8988T (cell line): ENCODE results near the gene RADIL.

Source experiments
- DNase-seq: peaks from one replicate; pipeline ENCODE4 v3.0.0; 2011

Gene RADIL

DNA sequence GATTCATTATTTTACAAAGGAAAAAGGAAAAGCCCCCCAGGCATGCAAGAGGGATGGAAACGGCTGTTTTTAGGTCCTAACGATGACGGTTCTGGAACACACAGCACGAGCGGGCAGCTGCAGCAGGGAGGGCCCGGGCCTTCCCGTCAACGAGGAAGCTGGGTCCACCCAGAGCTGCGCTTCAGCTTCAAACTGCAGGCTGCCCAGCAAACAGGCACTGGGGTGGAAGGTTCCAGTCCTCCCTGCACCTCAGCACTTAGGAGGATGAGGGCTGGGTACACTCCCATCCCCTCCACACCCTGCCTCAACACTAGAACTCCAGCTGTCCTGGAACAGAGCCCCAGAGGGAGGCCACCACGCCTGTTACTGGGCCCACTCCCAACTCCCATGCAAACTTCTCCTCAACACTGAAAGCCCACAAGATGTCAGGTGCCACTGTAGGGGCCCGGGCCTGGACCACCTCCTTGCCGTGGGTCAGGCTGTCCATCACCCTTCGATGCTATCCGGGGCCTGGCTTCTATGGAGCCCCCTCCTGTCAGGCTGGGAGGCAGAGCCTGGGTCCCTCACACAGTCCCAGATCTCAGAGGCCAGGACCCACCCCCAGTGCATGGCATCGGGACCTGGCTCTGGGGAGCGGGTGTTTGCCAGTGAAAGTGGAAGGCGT, 54.7 kb downstream of the RADIL start:
- no peak for DNase-seq

GRCh38 chr7:4825081-4825480, 58.4 kb downstream of the RADIL start:
- no peak for DNase-seq

DNA sequence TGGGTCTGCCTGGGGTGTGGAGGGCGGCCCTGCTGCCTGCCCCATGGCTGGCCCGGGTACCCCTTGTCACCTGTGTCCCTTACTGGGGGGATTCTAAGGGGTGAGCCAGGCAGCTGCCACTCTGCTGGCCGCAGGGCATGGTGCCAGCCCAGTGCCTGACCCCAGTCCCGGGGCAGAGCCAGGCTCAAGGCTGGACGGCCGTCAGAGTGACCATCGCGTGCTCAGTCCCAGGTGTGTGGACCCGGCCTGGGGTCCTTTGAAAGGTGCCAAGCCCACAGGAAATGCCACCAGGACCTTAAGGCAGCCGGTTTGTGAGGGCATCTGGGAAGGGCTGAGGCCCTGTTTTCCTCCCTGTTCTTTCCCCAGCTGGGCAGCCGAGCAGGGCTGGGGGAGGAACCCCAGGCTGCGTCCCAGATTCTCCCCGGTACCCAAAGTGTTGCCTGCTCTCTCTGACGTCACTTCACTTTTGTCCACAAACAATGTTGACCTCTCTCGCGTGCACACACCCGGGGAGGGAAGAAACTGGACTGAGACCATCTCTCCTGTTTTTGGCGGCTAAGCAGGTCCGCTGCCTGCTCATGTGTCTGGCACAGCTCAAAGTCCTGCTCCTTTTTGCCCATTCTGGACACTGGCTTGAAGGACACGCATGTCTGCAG, 59.3 kb downstream of the RADIL start:
- no peak for DNase-seq

DNA sequence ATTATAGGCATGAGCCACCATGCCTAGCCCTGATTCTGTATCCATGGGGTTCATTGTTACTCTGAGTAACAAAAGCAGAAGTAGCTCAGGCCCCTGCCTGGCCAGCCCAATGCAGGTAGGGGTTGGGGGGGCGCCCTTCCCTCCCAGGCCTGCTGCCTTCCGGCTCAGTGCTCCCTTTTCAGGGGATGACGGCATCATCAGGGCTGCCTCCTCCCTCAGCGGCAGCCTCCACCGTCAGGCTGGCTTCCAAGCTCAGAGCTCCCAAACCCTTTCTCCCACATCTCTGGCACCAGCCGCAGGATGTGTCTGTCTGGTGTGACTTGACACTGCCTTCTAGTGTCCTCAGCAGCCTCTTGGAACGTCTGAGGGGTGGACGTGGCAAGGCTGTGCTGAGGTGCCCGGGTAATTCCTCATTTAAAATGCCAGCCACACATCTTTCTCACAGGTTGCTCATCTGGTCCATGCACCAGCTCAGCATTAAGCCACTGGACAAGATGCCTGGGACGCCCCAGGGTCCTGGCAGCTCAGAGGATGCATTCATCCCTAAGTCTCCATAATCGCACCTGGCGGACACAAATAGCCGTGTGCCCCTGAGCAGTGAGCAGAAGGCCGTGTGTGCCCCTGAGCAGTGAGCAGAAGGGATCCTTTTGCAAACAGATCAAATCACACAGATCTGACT, 59.9 kb downstream of the RADIL start:
- no peak for DNase-seq

DNA sequence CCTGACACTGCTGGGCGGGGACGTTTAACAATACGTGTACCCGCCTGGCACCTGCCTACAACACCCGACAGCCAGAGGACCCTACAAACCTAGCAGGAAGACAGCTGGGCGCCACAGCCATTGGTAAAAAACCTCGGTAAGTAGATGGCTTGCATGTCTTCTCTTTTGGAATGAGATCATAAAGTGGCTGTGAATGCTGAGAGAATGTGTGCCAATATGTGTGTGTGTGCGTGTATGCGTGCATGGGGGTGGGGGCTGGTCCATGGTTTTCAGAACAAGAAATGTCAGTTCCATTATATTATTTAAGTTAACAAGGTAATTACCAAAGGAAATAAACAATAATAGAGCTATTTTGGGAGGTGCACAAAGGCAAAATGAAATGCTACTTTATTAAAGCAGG, 60.8 kb downstream of the RADIL start:
- no peak for DNase-seq

DNA sequence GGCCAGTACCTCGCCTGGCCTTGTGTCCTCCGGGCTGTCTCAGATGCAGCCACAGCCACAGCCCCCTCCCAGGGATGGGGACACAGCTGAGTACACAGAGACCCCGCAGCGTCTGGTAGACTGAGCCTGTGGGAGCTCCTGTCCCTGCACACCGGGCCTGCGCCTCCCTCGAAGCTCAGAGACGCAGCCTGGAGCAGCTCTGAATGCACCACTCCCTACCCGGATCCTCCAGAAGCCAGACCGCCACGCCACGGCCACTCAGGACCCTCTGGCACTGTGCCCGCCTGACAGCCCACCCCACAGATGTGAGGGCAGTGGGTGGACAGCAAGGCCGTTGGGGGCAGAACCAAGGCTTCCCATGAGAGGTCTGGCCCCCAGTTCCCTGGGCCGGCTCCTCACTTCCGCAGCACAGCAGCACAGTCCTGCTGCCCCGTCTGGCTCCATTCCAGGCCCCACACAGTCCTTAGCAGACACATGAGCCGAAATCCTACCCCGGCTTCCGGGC, 62.5 kb downstream of the RADIL start:
- no peak for DNase-seq

- no peak for DNase-seq
Observed at GRCh38 chr7:4820405-4820966, 63.0 kb downstream of the RADIL start.

- no peak for DNase-seq
Observed at GRCh38 chr7:4819560-4820404, 63.7 kb downstream of the RADIL start.

GRCh38 chr7:4818000-4818794, 65.3 kb downstream of the RADIL start:
- DNase-seq, result no peak

- DNase-seq, result no peak
Observed at GRCh38 chr7:4817178-4817901, 66.2 kb downstream of the RADIL start.

- no peak for DNase-seq
Observed at GRCh38 chr7:4816419-4817080, 67.0 kb downstream of the RADIL start.

DNA sequence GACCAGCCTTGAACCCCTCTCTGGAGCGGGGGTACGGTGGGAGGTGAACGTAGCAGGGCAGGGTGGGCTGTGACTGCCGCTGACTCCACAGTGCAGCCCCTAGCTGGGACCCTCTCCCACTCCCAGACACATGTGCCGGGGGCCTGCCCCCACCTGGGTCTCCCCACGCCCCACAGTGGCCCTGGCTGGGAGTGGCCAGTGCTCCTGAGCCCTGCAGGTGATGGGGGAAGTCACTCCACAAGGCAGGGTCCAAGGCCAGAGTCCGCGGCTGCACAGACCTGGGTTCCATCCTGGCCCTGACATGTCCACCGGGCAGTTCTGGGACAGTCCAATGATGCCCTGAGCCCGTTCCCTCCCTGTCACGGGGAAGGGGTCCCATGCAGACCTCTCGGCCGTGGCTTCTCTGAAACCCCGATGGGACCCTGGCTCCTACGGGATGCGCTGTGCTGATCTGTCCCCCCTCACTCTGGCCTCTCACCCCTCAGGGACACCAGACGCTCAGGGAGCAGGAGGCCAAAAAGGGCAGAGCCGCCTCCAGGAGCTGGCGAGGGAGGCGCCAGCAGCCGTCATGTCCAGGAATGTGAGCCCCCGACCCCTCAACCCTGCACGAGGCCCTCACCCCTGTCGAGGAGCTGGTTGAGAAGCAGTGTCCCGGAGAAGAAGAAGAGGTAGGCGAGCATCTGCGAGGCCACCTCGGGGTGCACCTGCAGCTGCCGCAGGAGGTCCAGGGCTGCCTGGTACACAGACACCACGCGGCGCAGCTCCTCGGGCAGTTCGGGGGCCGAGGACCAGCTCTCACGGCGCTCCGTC, 67.7 kb downstream of the RADIL start:
- no peak for DNase-seq

DNA sequence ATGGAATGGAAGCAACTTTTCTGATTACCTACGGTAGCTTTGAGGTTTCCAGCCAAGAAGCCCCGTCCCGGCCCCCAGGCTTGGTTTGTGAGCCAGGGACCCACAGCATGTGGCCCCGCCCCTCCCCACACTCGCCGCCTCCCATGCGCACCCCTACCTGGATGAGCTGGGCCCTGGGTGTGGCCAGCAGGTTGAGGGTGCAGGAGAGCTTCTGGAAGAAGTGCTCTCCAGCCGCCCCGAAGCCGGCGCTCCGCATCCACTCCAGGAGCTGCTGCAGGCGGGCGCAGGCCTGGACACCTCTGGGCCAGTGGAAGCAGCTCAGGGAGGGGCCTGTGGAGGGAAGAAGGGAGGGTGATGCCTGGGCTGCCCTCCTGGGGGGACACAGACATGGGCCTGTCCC, 68.4 kb downstream of the RADIL start:
- DNase-seq, result no peak

DNA sequence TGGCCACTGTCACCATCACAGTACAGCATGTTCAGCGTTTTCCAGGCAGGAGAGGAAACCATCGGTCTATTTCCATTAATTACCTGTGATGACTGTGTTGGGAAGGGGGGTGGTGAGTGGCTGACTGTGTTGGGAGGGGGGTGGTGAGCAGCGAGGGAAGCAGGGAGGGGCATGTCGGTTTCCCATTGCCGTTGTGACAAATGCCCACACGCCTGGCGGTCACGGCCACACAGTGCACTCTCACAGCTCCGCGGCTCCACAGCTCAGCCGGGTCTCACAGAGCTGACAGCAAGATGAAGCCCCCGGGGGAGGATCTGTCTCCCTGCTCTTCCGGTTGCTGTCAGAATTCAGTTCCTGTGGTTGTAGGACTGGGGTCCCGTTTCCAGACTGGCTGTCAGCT, 69.1 kb downstream of the RADIL start:
- no peak for DNase-seq

DNA sequence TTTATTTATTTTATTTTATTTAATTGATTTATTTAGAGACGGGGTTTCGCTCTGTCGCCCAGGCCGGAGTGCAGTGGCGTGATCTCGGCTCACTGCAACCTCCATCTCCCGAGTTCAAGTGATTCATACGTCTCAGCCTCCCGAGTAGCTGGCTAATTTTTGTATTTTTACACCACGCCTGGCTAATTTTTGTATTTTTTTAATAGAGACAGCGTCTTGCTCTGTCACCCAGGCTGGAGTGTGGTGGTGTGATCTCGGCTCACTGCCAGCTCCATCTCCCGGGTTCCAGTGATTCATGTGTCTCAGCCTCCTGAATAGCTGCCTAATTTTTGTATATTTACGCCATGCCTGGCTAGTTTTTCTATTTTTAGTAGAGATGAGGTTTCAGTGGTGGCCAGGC, 73.8 kb downstream of the RADIL start:
- DNase-seq, result no peak

DNA sequence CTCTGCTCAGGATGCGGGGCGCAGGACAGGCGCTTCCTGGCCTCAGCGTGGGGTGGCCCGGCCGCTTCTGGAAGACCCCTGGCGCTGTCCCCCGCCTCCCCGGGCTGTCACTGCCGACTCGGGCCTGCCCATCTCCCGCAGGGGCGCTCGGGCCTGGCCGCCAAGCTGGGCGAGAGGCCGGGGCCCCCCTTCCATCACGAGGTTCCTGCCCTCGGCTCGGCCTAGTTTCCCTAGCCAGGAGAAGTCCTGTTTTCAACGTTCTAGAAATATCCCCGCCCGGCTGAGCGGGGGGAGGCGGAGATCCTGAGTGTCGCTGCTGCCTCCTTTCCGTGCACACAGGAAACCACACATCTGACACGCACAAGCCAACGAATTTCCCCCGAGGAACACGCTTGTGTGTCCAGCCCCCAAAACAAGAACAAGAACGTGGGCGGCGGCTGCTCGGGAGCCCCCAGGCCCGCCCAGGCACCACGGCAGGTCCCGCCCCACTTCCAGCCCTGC, 74.4 kb downstream of the RADIL start:
- DNase-seq, result no peak

- no peak for DNase-seq
Observed at GRCh38 chr7:4808565-4808964, 75.0 kb downstream of the RADIL start.

GRCh38 chr7:4808026-4808425, 75.5 kb downstream of the RADIL start:
- no peak for DNase-seq

GRCh38 chr7:4807598-4808016, 75.9 kb downstream of the RADIL start:
- no peak for DNase-seq
